T-cell (primary cell): ENCODE data around the gene EFEMP1. TPM values are rescaled to one million over a fixed set of nuclear protein-coding genes. Genes with fewer than 3 reads are reported as not detected.

Source experiments
- ATAC-seq, 4 experiments: fragments of 200-7000 bp in 3 of 4; fragments of 150-1000 bp in 1 of 4; cut with Tn5 transposase; replicated peaks in 1 of 4; 1 replicate in 3 of 4; 2 replicates in 1 of 4; pipeline ENCODE4 v1.10.0; 2021; ENCODE audit warnings: moderate library complexity in 3 of 4, mild to moderate bottlenecking in 2 of 4, moderate number of reproducible peaks in 1 of 4
- CTCF ChIA-PET, 2 donors: fragments of 300-600 bp; sonication (Branson Sonifier 250); formaldehyde crosslinking; loops; one replicate each; lab custom pipeline; 2022; ENCODE audit warnings: antibody characterized with exemption in 2 of 2; lab: Charles Lee
- POLR2A ChIA-PET, 2 donors: fragments of 300-600 bp; sonication (Branson Sonifier 250); formaldehyde crosslinking; loops; one replicate each; lab custom pipeline; 2022; ENCODE audit warnings: antibody characterized with exemption in 2 of 2; lab: Charles Lee
- DNase-seq, 35 experiments: peaks; one replicate each; pipeline versions ENCODE4 v3.0.0 to v3.0.0-alpha.2; 2013 to 2023
- H3K27ac ChIP-seq: one replicate; pipeline ENCODE4 v1.5.1; 2013; ENCODE audit warnings: low read length
- H3K27me3 ChIP-seq, 2 experiments: replicated peaks in 1 of 2; 1 replicate in 1 of 2; 2 replicates in 1 of 2; pipeline versions ENCODE4 v1.6.1 to v1.7.0; 2013; ENCODE audit warnings: low read length in 1 of 2, mixed read lengths in 1 of 2; ENCODE audit not compliant: control insufficient read depth in 2 of 2, insufficient read depth in 2 of 2; ENCODE audit errors: extremely low read depth in 1 of 2
- H3K36me3 ChIP-seq, 2 donors: 1 replicate in 1 of 2; 2 replicates in 1 of 2; pipeline versions ENCODE4 v1.6.1 to v1.7.0; 2013; ENCODE audit warnings: low read length in 1 of 2; ENCODE audit not compliant: control insufficient read depth in 2 of 2, insufficient read depth in 1 of 2; ENCODE audit errors: extremely low read depth in 1 of 2
- H3K4me1 ChIP-seq, 2 experiments: 1 replicate in 1 of 2; 2 replicates in 1 of 2; pipeline versions ENCODE4 v1.6.1 to v1.7.0; 2013; ENCODE audit warnings: low read length in 2 of 2, mixed read lengths in 1 of 2; ENCODE audit not compliant: insufficient read depth in 2 of 2, control insufficient read depth in 1 of 2; ENCODE audit errors: extremely low read depth in 1 of 2
- H3K4me3 ChIP-seq, 2 donors: 1 replicate in 1 of 2; 2 replicates in 1 of 2; pipeline versions ENCODE4 v1.5.1 to v1.7.0; 2013; ENCODE audit warnings: mild to moderate bottlenecking in 2 of 2, low read length in 1 of 2, moderate library complexity in 1 of 2; ENCODE audit not compliant: control insufficient read depth in 1 of 2; ENCODE audit errors: extremely low read depth in 1 of 2
- H3K9me3 ChIP-seq: 2 replicates; pipeline ENCODE4 v1.7.0; 2013
- H3K27ac Mint-ChIP-seq, 2 donors: one replicate each; pipeline ENCODE4 v1.8.0; 2020 to 2021; ENCODE audit warnings: mild to moderate bottlenecking in 2 of 2, mixed read lengths in 2 of 2
- H3K27me3 Mint-ChIP-seq, 2 donors: one replicate each; pipeline ENCODE4 v1.8.0; 2021 to 2022; ENCODE audit warnings: mixed read lengths in 2 of 2
- H3K36me3 Mint-ChIP-seq: one replicate; pipeline ENCODE4 v1.8.0; 2021; ENCODE audit warnings: mixed read lengths
- H3K4me1 Mint-ChIP-seq, 3 donors: one replicate each; pipeline ENCODE4 v1.8.0; 2020 to 2022; ENCODE audit warnings: mixed read lengths in 3 of 3, mild to moderate bottlenecking in 1 of 3
- H3K4me3 Mint-ChIP-seq, 3 donors: one replicate each; pipeline ENCODE4 v1.8.0; 2020 to 2022; ENCODE audit warnings: mild to moderate bottlenecking in 3 of 3, mixed read lengths in 3 of 3, moderate library complexity in 3 of 3
- H3K9me3 Mint-ChIP-seq, 3 donors: one replicate each; pipeline ENCODE4 v1.8.0; 2020 to 2022; ENCODE audit warnings: mixed read lengths in 3 of 3
- WGBS: methylation state at CpG from one replicate; pipeline ENCODE4 v1.1.5; 2013; ENCODE audit warnings: missing lambda C conversion rate; ENCODE audit not compliant: insufficient coverage; 5-methylcytosine and 5-hydroxymethylcytosine counted together
- total RNA-seq, 35 experiments: library from RNA in 6 of 35; stranded (reverse) in 6 of 35; fragments of 120-200 nt in 1 of 35; gene quantifications; one replicate each; pipeline versions ENCODE4 v1.2.1 to v1.2.4 and lab custom pipeline; 2013 to 2026

EFEMP1 gene
- total RNA-seq, 5 donors from 2014 or later (not counting 1 experiment from before 2014, with no cell fraction given), result 0.30 to 0.95 (median 0.73) TPM; not detected in 2

DNA sequence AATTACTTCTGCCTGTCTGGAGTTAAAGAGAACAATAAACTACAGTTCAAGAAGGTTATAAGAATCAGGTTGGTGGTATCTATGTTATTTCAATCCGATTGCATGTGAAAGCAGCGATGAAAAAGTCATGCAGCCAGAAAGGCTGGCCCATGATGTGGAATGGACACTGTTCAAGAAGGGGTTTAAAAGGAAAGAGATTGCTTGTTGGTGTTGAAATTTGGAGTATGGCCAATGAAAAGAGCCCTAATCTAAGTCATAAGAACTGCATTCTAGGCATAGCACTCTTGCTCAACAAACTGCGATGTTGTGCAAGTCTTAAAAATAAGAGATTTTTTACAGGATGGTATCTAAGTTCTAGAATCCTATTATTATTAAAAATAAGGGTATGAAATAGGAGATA is 61.3 kb downstream of the EFEMP1 start:
- no peak overlapping the region for H3K4me3 Mint-ChIP-seq
- Histone ChIP-seq H3K27me3 (no peaks in the 10 kb centered on the region), H3K27ac (no peak overlapping the region), H3K9me3 (no peaks in the 10 kb centered on the region), H3K4me1 (no peaks in the 10 kb centered on the region), H3K36me3 (no peaks in the 10 kb centered on the region), H3K4me3 (no peak overlapping the region)
- CTCF ChIA-PET, result no interaction called here
- ATAC-seq (no peak), DNase-seq (no peak)
- peaks cover 0 to 7% of the 10 kb centered on the region in 2 donors for H3K27me3 Mint-ChIP-seq
- no peaks in the 10 kb centered on the region for H3K9me3 Mint-ChIP-seq
- POLR2A ChIA-PET, result no interaction called here
- no peaks in the 10 kb centered on the region for H3K36me3 Mint-ChIP-seq
- no peak overlapping the region for H3K27ac Mint-ChIP-seq
- H3K4me1 Mint-ChIP-seq, result no peaks in the 10 kb centered on the region
- 93% methylated on average over 2 of the region's 3 CpGs for WGBS

- WGBS, result 86% methylated on average over 4 of the region's 6 CpGs
- Mint-ChIP-seq H3K9me3 (no peaks in the 10 kb centered on the region), H3K36me3 (no peaks in the 10 kb centered on the region), H3K4me3 (no peak overlapping the region), H3K4me1 (no peaks in the 10 kb centered on the region), H3K27me3 (peaks cover 0 to 7% of the 10 kb centered on the region in 2 donors), H3K27ac (no peak overlapping the region)
- POLR2A ChIA-PET, result no interaction called here
- no peak overlapping the region for H3K4me3 ChIP-seq
- CTCF ChIA-PET, result no interaction called here
- no peaks in the 10 kb centered on the region for H3K9me3 ChIP-seq
- H3K36me3 ChIP-seq, result no peaks in the 10 kb centered on the region
- ATAC-seq, result no peak
- no peak for DNase-seq
- no peaks in the 10 kb centered on the region for H3K4me1 ChIP-seq
- H3K27me3 ChIP-seq, result no peaks in the 10 kb centered on the region
- no peak overlapping the region for H3K27ac ChIP-seq
Observed at GRCh38 chr2:55861733-55862132, 61.8 kb downstream of the EFEMP1 start.

DNA sequence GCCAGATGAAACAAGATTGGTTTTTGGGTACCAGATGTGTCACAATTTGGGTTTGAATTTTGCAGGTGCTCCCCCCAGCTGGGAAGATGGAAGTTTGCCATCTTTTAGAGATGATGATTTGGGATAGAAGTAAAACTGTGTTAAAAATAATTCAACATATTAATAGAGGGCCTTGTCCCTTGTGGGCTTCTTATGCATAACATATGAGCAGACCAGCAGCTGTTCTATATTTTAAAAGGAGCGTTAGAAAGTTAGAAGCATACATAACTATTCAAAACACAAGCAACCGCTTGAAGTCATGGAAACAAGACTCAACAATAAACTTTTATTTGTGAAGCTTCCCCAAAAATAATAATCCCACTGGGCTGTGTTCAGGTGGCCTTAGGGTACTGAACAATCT is 62.8 kb downstream of the EFEMP1 start:
- H3K27ac Mint-ChIP-seq, result no peak overlapping the region
- ATAC-seq (no peak), DNase-seq (no peak)
- Histone ChIP-seq H3K27ac (no peak overlapping the region), H3K9me3 (no peaks in the 10 kb centered on the region), H3K4me1 (no peaks in the 10 kb centered on the region), H3K4me3 (no peak overlapping the region), H3K36me3 (no peaks in the 10 kb centered on the region), H3K27me3 (no peaks in the 10 kb centered on the region)
- ChIA-PET POLR2A (no interaction called here), CTCF (no interaction called here)
- no peaks in the 10 kb centered on the region for H3K9me3 Mint-ChIP-seq
- H3K36me3 Mint-ChIP-seq, result no peaks in the 10 kb centered on the region
- WGBS, result no CpG with 5 or more reads among the region's 2 CpGs
- no peak overlapping the region for H3K4me3 Mint-ChIP-seq
- no peaks in the 10 kb centered on the region for H3K4me1 Mint-ChIP-seq
- peaks cover 0 to 7% of the 10 kb centered on the region in 2 donors for H3K27me3 Mint-ChIP-seq

DNA sequence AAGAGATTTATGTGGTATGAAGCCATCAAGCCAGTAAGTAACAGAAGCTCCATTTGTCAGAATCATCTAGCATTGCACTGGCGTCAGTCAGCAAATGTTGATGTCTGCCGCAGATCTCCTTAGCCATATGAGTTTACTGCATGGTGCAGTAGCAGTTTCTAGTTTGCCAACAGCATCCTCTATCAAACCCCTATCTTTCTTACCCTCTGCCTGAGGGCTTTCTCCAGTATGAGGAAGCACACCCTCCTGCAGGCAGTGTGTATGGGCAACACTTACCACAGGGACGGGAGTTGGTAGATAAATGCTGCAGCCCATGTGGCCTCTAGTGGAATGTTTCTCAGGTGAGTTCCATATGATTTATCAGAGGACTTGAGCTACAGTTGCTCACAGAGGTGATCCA is 63.7 kb downstream of the EFEMP1 start:
- 100% methylated on average over 2 of the region's 3 CpGs for WGBS
- Histone ChIP-seq H3K27ac (no peak overlapping the region), H3K4me1 (no peaks in the 10 kb centered on the region), H3K4me3 (no peak overlapping the region), H3K27me3 (no peaks in the 10 kb centered on the region), H3K9me3 (no peaks in the 10 kb centered on the region), H3K36me3 (no peaks in the 10 kb centered on the region)
- H3K27ac Mint-ChIP-seq, result no peak overlapping the region
- H3K27me3 Mint-ChIP-seq, result peaks cover 0 to 7% of the 10 kb centered on the region in 2 donors
- ATAC-seq, result no peak
- H3K4me1 Mint-ChIP-seq, result no peaks in the 10 kb centered on the region
- no peak for DNase-seq
- no peaks in the 10 kb centered on the region for H3K36me3 Mint-ChIP-seq
- H3K4me3 Mint-ChIP-seq, result no peak overlapping the region
- ChIA-PET POLR2A (no interaction called here), CTCF (no interaction called here)
- H3K9me3 Mint-ChIP-seq, result no peaks in the 10 kb centered on the region

GRCh38 chr2:55857766-55858165 is 65.8 kb downstream of the EFEMP1 start:
- peaks cover 0 to 4% (median 0%) of the 10 kb centered on the region in 3 donors for H3K9me3 Mint-ChIP-seq
- H3K27me3 Mint-ChIP-seq, result peaks cover 0 to 7% of the 10 kb centered on the region in 2 donors
- ChIA-PET POLR2A (no interaction called here), CTCF (no interaction called here)
- ATAC-seq (no peak), DNase-seq (no peak)
- Histone ChIP-seq H3K9me3 (no peaks in the 10 kb centered on the region), H3K36me3 (no peaks in the 10 kb centered on the region), H3K4me1 (no peaks in the 10 kb centered on the region), H3K27me3 (no peaks in the 10 kb centered on the region), H3K4me3 (no peak overlapping the region), H3K27ac (no peak overlapping the region)
- no peak overlapping the region for H3K27ac Mint-ChIP-seq
- WGBS, result no CpG with 5 or more reads among the region's 2 CpGs
- H3K36me3 Mint-ChIP-seq, result no peaks in the 10 kb centered on the region
- H3K4me3 Mint-ChIP-seq, result no peak overlapping the region
- no peaks in the 10 kb centered on the region for H3K4me1 Mint-ChIP-seq

DNA sequence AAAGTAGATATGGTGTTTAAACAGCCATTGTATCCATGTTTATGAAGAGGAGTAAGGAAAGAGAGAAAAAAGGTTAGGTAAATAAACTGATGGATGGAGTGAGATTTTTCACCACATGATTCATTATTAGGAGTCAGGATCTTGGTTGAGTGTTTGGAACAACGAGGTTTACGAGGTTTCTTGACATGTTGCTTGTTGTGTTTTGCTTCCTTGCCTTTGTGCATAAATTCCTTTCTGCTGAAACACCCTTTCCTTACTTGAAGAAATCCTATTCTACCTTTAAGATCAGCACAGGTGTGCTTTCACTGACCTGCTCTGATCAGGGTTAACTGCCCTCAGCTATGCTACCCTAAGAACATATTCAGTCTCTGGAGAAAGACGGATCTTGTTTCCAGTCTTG is 66.6 kb downstream of the EFEMP1 start:
- Mint-ChIP-seq H3K4me3 (no peak overlapping the region), H3K4me1 (no peaks in the 10 kb centered on the region), H3K27ac (no peak overlapping the region), H3K9me3 (peaks cover 0 to 7% (median 4%) of the 10 kb centered on the region in 3 donors), H3K36me3 (no peaks in the 10 kb centered on the region), H3K27me3 (peaks cover 0 to 7% of the 10 kb centered on the region in 2 donors)
- Histone ChIP-seq H3K4me3 (no peak overlapping the region), H3K36me3 (no peaks in the 10 kb centered on the region), H3K4me1 (no peaks in the 10 kb centered on the region), H3K27ac (no peak overlapping the region), H3K27me3 (no peaks in the 10 kb centered on the region), H3K9me3 (no peaks in the 10 kb centered on the region)
- ChIA-PET CTCF (no interaction called here), POLR2A (no interaction called here)
- DNase-seq (no peak), ATAC-seq (no peak)
- 80% methylated on average over 1 of the region's 3 CpGs for WGBS

- Mint-ChIP-seq H3K4me3 (no peak overlapping the region), H3K27me3 (no peaks in the 10 kb centered on the region), H3K9me3 (peaks cover 0 to 7% (median 3%) of the 10 kb centered on the region in 3 donors), H3K4me1 (no peaks in the 10 kb centered on the region), H3K36me3 (no peaks in the 10 kb centered on the region), H3K27ac (no peak overlapping the region)
- Histone ChIP-seq H3K36me3 (no peaks in the 10 kb centered on the region), H3K27me3 (peaks cover 0 to 4% of the 10 kb centered on the region in 2 experiments), H3K27ac (no peak overlapping the region), H3K9me3 (no peaks in the 10 kb centered on the region), H3K4me3 (no peak overlapping the region), H3K4me1 (no peaks in the 10 kb centered on the region)
- POLR2A ChIA-PET, result no interaction called here
- no CpG with 5 or more reads among the region's 1 CpG for WGBS
- ATAC-seq, result no peak
- DNase-seq, result no peak
- CTCF ChIA-PET, result no interaction called here
Observed at GRCh38 chr2:55848096-55848495, 75.5 kb downstream of the EFEMP1 start.
